Tibial nerve (tissue), 4 donors: ENCODE results near the gene EGFLAM. TPM values are rescaled to one million over a fixed set of nuclear protein-coding genes. Genes with fewer than 3 reads are reported as not detected.
A peak's percentile ranks its signal among the peaks of the same experiment; 100 is the strongest.

Experiments used
- DNase-seq, 2 donors: peaks; one replicate each; pipeline ENCODE4 v3.0.0-alpha.2; 2019; ENCODE audit warnings: low spot score in 2 of 2
- H3K27ac ChIP-seq, 4 donors: fragments of 200-600 bp; sonication (generic) in 3 of 4; one replicate each; pipeline ENCODE4 v1.5.1; 2017 to 2019; ENCODE audit warnings: mild to moderate bottlenecking in 1 of 4
- H3K27me3 ChIP-seq, 2 donors: fragments of 200-600 bp; sonication (generic) in 1 of 2; one replicate each; pipeline versions ENCODE4 v1.5.1 to v1.6.0; 2017 to 2019
- H3K36me3 ChIP-seq, 3 donors: fragments of 200-600 bp; sonication (generic); one replicate each; pipeline ENCODE4 v1.5.1; 2018 to 2019
- H3K4me1 ChIP-seq, 4 donors: fragments of 200-600 bp; sonication (generic) in 3 of 4; one replicate each; pipeline ENCODE4 v1.5.1; 2017 to 2019
- H3K4me3 ChIP-seq, 4 donors: fragments of 200-600 bp; sonication (generic) in 3 of 4; one replicate each; pipeline ENCODE4 v1.5.1; 2017 to 2019; ENCODE audit warnings: mild to moderate bottlenecking in 1 of 4, moderate library complexity in 1 of 4
- H3K9me3 ChIP-seq, 4 donors: fragments of 200-600 bp; sonication (generic) in 3 of 4; one replicate each; pipeline ENCODE4 v1.5.1; 2017 to 2019
- EP300 ChIP-seq, 2 donors: sonication (generic); formaldehyde crosslinking; IDR thresholded peaks; one replicate each; pipeline ENCODE4 v1.6.1; 2017; ENCODE audit warnings: antibody characterized with exemption in 2 of 2, mild to moderate bottlenecking in 1 of 2
- POLR2A ChIP-seq, 2 donors: fragments of 450-650 bp; IDR thresholded peaks; one replicate each; pipeline ENCODE4 v1.6.1; 2017; ENCODE audit warnings: antibody characterized with exemption in 2 of 2, mild to moderate bottlenecking in 2 of 2, moderate library complexity in 2 of 2
- WGBS, 2 donors: methylation state at CpG; one replicate each; pipeline ENCODE4 v1.1.5; 2018; 5-methylcytosine and 5-hydroxymethylcytosine counted together
- total RNA-seq, 4 donors: library from RNA; depleted of rRNA; stranded (reverse); fragments of >200 nt; gene quantifications; one replicate each; pipeline ENCODE4 v1.1.0, GENCODE V29; 2016
- TF ChIP-seq, protein P1 (sequence below), 5 experiments: fragments of 200-600 bp in 3 of 5; fragments of 450-650 bp in 2 of 5; sonication (generic) in 3 of 5; IDR thresholded peaks; one replicate each; pipeline ENCODE4 v1.5.1; 2016 to 2019; ENCODE audit warnings: antibody characterized with exemption in 5 of 5, mild to moderate bottlenecking in 3 of 5, moderate library complexity in 2 of 5

Gene EGFLAM
- total RNA-seq, 4 donors from 2014 or later: 18.4 to 64.5 (median 51.1) TPM

DNA sequence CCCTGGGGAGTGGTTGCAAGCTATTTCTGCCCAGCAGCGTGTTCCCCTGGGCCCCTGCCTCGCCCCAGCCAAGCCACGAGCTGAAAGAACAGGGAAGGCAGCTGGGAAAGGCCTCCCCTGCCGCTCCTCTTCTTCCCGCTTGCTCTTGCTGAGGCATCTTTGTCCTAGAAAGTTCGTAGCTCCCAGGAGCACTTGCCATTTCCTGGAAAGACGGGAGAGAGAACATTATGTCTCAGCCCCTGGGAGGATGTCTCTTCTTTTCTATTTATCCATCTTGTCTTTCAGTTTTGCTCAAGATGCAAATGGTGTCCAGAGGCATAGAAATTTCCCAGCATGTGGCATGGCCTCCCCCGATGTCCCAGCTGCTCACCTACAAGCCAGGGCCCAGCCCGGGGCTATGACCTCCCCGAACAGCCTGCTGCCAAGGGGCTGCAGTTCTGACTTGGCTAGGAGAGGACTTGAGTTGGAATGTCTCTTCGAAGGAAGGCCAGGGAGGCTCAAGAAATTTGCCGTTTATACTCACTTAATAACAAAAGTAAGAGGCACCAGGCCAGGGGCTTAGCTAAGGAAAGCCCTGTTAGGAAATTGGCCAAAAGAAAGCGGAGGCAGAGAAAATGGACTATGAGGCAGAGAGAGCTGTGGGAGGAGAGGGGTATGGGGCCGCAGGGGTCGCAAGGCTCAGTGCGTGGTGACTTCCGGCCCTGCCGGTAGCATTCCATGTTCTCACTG, 210.8 kb downstream of the EGFLAM start:
- Histone ChIP-seq H3K4me3 (peak overlapping the region in 1 of 4 donors; percentile 20), H3K4me1 (peaks cover 0 to 67% (median 53%) of the 10 kb centered on the region in 4 donors), H3K36me3 (no peaks in the 10 kb centered on the region), H3K27me3 (no peaks in the 10 kb centered on the region), H3K27ac (peak overlapping the region; percentile 76 to 95 (median 85)), H3K9me3 (no peaks in the 10 kb centered on the region)
- WGBS, 2 donors: 30 to 41% methylated on average over 18 of the region's 18 CpGs
- peak; percentile 67 to 69 for DNase-seq
- TF ChIP-seq POLR2A (IDR thresholded peaks at IDR 0.05): no peak
- TF ChIP-seq EP300 (IDR thresholded peaks at IDR 0.05): peak; percentile 94 to 97

DNA sequence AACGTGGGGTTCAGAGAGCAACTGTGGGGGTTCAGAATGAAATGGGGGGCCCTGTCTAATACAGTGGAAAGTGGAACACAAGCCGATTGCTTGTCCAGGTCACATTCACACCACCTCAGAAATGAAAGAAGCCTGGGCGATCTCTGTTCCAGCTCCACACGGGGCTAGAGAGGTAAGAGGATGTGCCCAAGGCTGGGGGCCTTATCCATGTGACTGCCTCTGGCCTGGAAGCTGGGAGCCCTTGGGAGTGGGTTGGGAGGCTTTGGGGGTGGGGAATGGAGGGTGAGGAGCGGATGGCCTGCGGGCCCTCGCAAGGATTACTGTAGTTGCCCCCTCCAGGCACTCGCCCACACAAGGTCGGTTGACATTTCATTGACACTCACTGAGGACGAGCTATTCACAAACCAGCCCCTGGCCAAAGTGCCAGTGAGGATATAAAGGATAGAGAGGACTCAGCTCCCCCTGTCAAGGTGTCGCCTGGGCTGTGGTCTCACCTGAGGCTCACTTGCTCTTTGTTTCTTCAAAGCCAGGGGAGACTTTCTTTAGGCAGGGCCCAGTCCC, 211.4 kb downstream of the EGFLAM start:
- DNase-seq: no peak
- H3K4me3 ChIP-seq: peak overlapping the region in 1 of 4 donors; percentile 20
- no peaks in the 10 kb centered on the region for H3K9me3 ChIP-seq
- no peak for TF ChIP-seq POLR2A (IDR thresholded peaks at IDR 0.05)
- no peak for TF ChIP-seq EP300 (IDR thresholded peaks at IDR 0.05)
- TF ChIP-seq, protein P1, sequence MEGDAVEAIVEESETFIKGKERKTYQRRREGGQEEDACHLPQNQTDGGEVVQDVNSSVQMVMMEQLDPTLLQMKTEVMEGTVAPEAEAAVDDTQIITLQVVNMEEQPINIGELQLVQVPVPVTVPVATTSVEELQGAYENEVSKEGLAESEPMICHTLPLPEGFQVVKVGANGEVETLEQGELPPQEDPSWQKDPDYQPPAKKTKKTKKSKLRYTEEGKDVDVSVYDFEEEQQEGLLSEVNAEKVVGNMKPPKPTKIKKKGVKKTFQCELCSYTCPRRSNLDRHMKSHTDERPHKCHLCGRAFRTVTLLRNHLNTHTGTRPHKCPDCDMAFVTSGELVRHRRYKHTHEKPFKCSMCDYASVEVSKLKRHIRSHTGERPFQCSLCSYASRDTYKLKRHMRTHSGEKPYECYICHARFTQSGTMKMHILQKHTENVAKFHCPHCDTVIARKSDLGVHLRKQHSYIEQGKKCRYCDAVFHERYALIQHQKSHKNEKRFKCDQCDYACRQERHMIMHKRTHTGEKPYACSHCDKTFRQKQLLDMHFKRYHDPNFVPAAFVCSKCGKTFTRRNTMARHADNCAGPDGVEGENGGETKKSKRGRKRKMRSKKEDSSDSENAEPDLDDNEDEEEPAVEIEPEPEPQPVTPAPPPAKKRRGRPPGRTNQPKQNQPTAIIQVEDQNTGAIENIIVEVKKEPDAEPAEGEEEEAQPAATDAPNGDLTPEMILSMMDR (IDR thresholded peaks at IDR 0.05): no peak
- peak overlapping the region; percentile 76 to 95 (median 85) for H3K27ac ChIP-seq
- no peaks in the 10 kb centered on the region for H3K27me3 ChIP-seq
- WGBS, 2 donors: 68 to 72% methylated on average over 11 of the region's 11 CpGs
- no peaks in the 10 kb centered on the region for H3K36me3 ChIP-seq
- peaks cover 0 to 60% (median 48%) of the 10 kb centered on the region in 4 donors for H3K4me1 ChIP-seq

DNA sequence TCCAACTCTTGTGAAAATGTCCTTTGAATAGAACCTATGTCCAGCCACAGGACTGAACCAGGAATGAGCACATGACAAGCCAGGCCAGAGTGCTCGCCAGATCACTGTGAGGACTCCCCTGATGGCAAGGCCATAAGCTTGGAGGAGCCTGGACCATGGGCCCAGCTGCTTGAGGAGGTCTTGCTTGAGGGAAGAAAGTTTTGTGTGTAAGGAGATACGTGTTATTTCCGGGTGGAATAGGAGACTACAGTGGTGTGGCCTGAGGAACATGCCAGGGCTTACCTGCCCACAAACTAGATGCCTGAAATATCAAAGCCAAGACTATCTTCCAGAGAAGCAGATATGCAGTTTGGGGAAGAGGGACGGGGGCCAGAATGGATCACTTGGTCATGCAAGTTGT, 213.3 kb downstream of the EGFLAM start:
- TF ChIP-seq EP300 (IDR thresholded peaks at IDR 0.05) (no peak), POLR2A (IDR thresholded peaks at IDR 0.05) (no peak)
- TF ChIP-seq, protein P1 (IDR thresholded peaks at IDR 0.05): no peak
- Histone ChIP-seq H3K9me3 (no peaks in the 10 kb centered on the region), H3K27ac (no peak overlapping the region), H3K4me1 (peaks cover 0 to 41% (median 32%) of the 10 kb centered on the region in 4 donors), H3K4me3 (no peak overlapping the region), H3K27me3 (no peaks in the 10 kb centered on the region), H3K36me3 (no peaks in the 10 kb centered on the region)
- WGBS, 2 donors: 92 to 98% methylated on average over 4 of the region's 4 CpGs
- no peak for DNase-seq

DNA sequence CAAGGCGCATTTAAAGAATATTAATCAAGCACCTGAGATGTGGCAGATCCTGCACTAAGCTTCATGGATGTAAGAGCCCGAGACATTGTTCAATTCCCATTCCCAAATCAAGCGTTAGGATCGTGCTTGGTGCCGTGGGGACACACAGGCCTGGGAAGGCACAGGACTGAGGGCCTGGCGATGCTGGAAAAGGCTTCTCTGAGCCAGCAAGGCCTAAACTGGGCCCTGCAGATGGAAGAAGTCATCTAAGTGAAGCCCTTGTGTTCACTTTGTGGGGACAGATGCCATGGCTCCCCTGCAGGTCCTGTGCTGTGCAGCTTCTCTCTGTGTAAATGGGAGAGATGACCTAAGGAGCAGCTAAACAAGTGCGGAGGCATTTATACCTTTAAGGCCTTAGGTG, 214.2 kb downstream of the EGFLAM start:
- 93 to 97% methylated on average over 7 of the region's 7 CpGs for WGBS, 2 donors
- no peak for DNase-seq
- no peaks in the 10 kb centered on the region for H3K36me3 ChIP-seq
- TF ChIP-seq, protein P1 (IDR thresholded peaks at IDR 0.05): no peak
- no peak for TF ChIP-seq EP300 (IDR thresholded peaks at IDR 0.05)
- TF ChIP-seq POLR2A (IDR thresholded peaks at IDR 0.05): no peak
- H3K4me1 ChIP-seq: peaks cover 0 to 33% (median 28%) of the 10 kb centered on the region in 4 donors
- no peak overlapping the region for H3K27ac ChIP-seq
- no peaks in the 10 kb centered on the region for H3K9me3 ChIP-seq
- no peak overlapping the region for H3K4me3 ChIP-seq
- no peaks in the 10 kb centered on the region for H3K27me3 ChIP-seq

DNA sequence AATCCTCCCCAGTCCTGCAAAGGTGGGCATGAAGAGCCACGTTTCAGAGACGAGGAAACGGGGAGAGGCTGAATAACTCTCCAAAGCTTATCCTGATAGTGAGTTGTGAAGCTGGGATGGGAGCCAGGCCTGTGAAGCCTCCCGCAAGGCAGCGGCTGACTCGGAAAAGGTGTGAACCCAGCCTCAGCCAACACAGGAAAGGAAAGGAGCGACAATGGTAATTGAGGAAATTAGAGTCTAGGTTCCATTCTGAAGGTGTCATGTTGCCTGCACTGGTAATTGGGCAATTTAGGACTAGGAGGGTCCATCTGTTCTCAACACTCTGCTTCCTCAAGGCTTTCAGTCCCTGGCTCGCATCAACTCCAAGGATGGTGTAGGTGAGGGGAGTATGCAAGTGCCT, 214.6 kb downstream of the EGFLAM start:
- no peaks in the 10 kb centered on the region for H3K9me3 ChIP-seq
- no peak for DNase-seq
- no peaks in the 10 kb centered on the region for H3K27me3 ChIP-seq
- H3K36me3 ChIP-seq: no peaks in the 10 kb centered on the region
- WGBS, 2 donors: 70 to 73% methylated on average over 8 of the region's 8 CpGs
- no peak for TF ChIP-seq POLR2A (IDR thresholded peaks at IDR 0.05)
- TF ChIP-seq, protein P1 (IDR thresholded peaks at IDR 0.05): no peak
- TF ChIP-seq EP300 (IDR thresholded peaks at IDR 0.05): peak in 1 of 2 donors; percentile 19
- peaks cover 0 to 28% (median 23%) of the 10 kb centered on the region in 4 donors for H3K4me1 ChIP-seq
- H3K27ac ChIP-seq: no peak overlapping the region
- H3K4me3 ChIP-seq: no peak overlapping the region
